PFSK-1 (cell line): Measurements from ENCODE around the gene ZIK1.

Experiments used
- FOXP2 ChIP-seq: optimal IDR thresholded peaks from 2 replicates; pipeline ENCODE3; 2011; ENCODE audit warnings: borderline replicate concordance, control low read depth, inconsistent platforms; ENCODE audit not compliant: insufficient read depth; ENCODE audit errors: extremely low read length, extremely low read depth
- POLR2AphosphoS5 ChIP-seq: IDR thresholded peaks from 2 replicates; pipeline ENCODE4 v1.6.1; 2012; ENCODE audit warnings: low read depth, mild to moderate bottlenecking, control low read depth, low read length, moderate library complexity
- REST ChIP-seq, 2 experiments: IDR thresholded peaks; 2 replicates each; pipeline versions ENCODE4 v1.6.1 to v1.8.0; 2011 to 2012; ENCODE audit warnings: low read depth in 2 of 2, low read length in 2 of 2, control low read depth in 1 of 2, inconsistent platforms in 1 of 2, mild to moderate bottlenecking in 1 of 2, moderate library complexity in 1 of 2; ENCODE audit not compliant: insufficient read depth in 1 of 2
- SIN3A ChIP-seq: IDR thresholded peaks from 2 replicates; pipeline ENCODE4 v1.6.1; 2012; ENCODE audit warnings: mild to moderate bottlenecking, low read length, moderate library complexity, borderline replicate concordance; ENCODE audit not compliant: insufficient read depth
- TAF1 ChIP-seq: IDR thresholded peaks from 2 replicates; pipeline ENCODE4 v1.6.1; 2012; ENCODE audit warnings: low read length, control low read depth, borderline replicate concordance; ENCODE audit not compliant: insufficient read depth

DNA sequence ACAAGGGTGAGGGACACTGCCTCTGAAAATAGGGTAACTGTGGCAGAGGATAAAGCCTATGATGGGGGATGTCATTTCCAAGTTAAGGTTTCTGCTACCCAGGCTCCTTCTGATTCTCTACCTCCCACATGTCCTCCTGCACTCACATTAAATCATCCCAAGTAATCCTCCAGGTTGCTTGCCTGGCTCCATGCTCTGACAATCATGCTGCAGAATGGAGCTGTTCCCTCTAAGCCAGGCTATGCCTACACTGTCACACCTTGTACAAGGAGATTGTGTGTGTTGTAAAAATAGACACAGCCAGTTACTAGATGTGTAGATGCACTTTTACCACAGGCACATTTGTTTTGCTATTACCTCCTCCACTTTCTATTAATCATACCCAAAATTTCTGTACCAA lies 13.2 kb upstream of the ZIK1 start:
- 0 out of 2 replicates have a peak, but pooled peaks have one; percentile 0 for TF ChIP-seq POLR2AphosphoS5
- TF ChIP-seq REST (IDR thresholded peaks at IDR 0.05; ENCODE audit: insufficient read depth in 1 of 2, low read depth in 2 of 2, low read length in 2 of 2), result no peak
- TF ChIP-seq TAF1, result no peak
- TF ChIP-seq SIN3A, result no peak
- no peak for TF ChIP-seq FOXP2
